Measurements from ENCODE around the gene STK17A.
A peak's percentile ranks its signal among the peaks of the same experiment; 100 is the strongest.

Gene STK17A

DNA sequence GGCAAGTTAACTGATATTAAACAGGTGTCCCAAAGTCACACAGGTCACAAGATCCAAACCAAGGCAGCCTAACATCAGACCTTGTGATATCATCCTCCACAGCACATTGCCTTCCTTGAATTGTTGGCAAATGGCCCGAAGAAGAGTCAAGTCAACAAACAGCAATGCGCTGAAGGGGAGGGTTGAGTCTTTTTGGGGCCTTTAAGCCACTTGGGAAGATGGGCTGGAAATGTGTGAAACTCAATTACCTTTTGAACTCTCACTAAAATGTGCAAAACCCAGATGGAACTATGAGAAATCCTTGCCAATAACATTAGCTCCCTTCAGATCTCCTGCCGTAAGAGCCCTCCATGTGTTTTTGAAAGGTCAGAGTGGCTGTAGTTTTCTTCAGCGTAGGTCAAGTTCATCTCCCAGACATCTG is 47.9 kb upstream of the STK17A start (continued):
- TF ChIP-seq, protein P1, sequence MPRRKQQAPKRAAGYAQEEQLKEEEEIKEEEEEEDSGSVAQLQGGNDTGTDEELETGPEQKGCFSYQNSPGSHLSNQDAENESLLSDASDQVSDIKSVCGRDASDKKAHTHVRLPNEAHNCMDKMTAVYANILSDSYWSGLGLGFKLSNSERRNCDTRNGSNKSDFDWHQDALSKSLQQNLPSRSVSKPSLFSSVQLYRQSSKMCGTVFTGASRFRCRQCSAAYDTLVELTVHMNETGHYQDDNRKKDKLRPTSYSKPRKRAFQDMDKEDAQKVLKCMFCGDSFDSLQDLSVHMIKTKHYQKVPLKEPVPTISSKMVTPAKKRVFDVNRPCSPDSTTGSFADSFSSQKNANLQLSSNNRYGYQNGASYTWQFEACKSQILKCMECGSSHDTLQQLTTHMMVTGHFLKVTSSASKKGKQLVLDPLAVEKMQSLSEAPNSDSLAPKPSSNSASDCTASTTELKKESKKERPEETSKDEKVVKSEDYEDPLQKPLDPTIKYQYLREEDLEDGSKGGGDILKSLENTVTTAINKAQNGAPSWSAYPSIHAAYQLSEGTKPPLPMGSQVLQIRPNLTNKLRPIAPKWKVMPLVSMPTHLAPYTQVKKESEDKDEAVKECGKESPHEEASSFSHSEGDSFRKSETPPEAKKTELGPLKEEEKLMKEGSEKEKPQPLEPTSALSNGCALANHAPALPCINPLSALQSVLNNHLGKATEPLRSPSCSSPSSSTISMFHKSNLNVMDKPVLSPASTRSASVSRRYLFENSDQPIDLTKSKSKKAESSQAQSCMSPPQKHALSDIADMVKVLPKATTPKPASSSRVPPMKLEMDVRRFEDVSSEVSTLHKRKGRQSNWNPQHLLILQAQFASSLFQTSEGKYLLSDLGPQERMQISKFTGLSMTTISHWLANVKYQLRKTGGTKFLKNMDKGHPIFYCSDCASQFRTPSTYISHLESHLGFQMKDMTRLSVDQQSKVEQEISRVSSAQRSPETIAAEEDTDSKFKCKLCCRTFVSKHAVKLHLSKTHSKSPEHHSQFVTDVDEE (CRISPR knock-in tag; IDR thresholded peaks at IDR 0.05), result no peak
- TF ChIP-seq ZFP3 (CRISPR knock-in tag; IDR thresholded peaks at IDR 0.05), result no peak
- no peak for TF ChIP-seq GLIS3 (CRISPR knock-in tag; IDR thresholded peaks at IDR 0.05)

DNA sequence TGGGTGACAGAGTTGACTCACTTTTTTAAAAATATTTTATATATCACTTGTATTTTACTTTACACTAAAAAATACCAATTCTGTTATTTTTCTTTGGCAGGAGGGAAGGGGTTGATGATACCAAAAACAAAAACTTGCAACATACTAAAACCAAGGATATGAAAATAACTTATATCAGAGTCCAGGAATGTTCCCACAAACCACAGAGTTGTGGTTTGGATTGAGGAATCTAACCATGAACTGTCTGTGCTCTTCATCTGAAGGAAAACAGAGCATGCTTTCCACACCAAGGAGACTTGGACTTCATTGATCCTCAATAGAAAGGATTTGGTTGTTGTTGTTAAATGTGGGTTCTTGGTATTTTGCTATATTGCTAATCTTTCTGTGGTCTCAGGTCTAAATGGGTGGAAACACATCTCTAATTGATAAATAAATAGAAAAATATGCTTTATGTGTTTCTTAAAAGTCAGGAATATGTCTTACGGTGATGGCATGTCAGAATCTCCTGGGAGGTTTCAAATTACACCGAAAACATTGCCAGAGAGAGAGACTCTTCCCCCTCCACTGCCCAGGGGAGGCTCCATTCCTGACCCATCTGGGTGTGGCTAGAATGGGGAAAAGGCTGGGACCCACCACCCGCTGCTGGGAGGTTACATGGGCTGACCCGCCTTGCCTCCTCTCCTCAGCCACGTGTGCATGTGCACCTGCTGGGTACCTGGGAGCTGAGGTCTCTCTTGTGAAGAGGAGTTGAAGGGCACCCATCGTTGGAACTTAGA is 46.9 kb upstream of the STK17A start:
- no peak for TF ChIP-seq OSR1 (CRISPR knock-in tag; IDR thresholded peaks at IDR 0.05)
- TF ChIP-seq ZNF70 (CRISPR knock-in tag; IDR thresholded peaks at IDR 0.05), result no peak
- no peak for TF ChIP-seq SNAI2 (CRISPR knock-in tag; IDR thresholded peaks at IDR 0.05)
- no peak for TF ChIP-seq ESRRG (CRISPR knock-in tag; IDR thresholded peaks at IDR 0.05)
- no peak for TF ChIP-seq RARB (CRISPR knock-in tag; IDR thresholded peaks at IDR 0.05)
- TF ChIP-seq BACH2 (CRISPR knock-in tag; IDR thresholded peaks at IDR 0.05; ENCODE audit: borderline replicate concordance), result no peak
- TF ChIP-seq GLIS3 (CRISPR knock-in tag; IDR thresholded peaks at IDR 0.05), result no peak
- TF ChIP-seq ARNTL (CRISPR knock-in tag; IDR thresholded peaks at IDR 0.05; ENCODE audit: borderline replicate concordance, low read depth), result no peak
- peak; percentile 29; the same call in 1 of the 2 replicates for TF ChIP-seq TOX (CRISPR knock-in tag; IDR thresholded peaks at IDR 0.05; ENCODE audit: borderline replicate concordance)
- no peak for TF ChIP-seq ZFP30 (CRISPR knock-in tag; IDR thresholded peaks at IDR 0.05)
- peak; percentile 31; the same call in 1 of the 2 replicates for TF ChIP-seq ISL1 (CRISPR knock-in tag; IDR thresholded peaks at IDR 0.05)
- peak; percentile 85 for ATAC-seq

DNA sequence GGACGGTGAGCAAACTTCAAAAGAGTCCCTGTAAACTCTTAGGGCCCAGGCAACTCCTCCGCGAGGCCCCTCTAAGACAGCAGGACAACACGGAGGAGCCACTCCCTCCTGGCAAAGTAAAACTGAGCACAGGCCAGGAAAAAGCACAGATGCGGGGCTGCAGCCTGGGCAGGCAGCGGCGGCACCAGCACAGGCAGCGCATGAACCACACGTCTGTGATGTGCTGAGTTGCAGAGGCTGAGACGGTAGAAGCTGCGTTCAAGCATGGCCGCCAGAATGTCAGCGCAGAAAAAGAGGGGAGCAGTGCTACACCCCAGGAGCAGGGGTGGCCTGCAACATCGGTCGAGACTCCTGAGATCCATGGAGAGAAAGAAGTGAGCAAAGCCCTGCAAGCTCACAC is 46.1 kb upstream of the STK17A start:
- ATAC-seq, result no peak
- TF ChIP-seq ZNF8 (CRISPR knock-in tag; IDR thresholded peaks at IDR 0.05), result no peak
- no peak for TF ChIP-seq PPARA (CRISPR knock-in tag; IDR thresholded peaks at IDR 0.05; ENCODE audit: borderline replicate concordance)
- TF ChIP-seq TOX (CRISPR knock-in tag; IDR thresholded peaks at IDR 0.05; ENCODE audit: borderline replicate concordance), result no peak
- TF ChIP-seq, protein P2, sequence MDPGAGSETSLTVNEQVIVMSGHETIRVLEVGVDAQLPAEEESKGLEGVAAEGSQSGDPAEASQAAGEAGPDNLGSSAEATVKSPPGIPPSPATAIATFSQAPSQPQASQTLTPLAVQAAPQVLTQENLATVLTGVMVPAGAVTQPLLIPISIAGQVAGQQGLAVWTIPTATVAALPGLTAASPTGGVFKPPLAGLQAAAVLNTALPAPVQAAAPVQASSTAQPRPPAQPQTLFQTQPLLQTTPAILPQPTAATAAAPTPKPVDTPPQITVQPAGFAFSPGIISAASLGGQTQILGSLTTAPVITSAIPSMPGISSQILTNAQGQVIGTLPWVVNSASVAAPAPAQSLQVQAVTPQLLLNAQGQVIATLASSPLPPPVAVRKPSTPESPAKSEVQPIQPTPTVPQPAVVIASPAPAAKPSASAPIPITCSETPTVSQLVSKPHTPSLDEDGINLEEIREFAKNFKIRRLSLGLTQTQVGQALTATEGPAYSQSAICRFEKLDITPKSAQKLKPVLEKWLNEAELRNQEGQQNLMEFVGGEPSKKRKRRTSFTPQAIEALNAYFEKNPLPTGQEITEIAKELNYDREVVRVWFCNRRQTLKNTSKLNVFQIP (CRISPR knock-in tag; IDR thresholded peaks at IDR 0.05; ENCODE audit: borderline replicate concordance, low read depth), result no peak
- TF ChIP-seq OSR1 (CRISPR knock-in tag; IDR thresholded peaks at IDR 0.05), result no peak
- TF ChIP-seq, protein P3, sequence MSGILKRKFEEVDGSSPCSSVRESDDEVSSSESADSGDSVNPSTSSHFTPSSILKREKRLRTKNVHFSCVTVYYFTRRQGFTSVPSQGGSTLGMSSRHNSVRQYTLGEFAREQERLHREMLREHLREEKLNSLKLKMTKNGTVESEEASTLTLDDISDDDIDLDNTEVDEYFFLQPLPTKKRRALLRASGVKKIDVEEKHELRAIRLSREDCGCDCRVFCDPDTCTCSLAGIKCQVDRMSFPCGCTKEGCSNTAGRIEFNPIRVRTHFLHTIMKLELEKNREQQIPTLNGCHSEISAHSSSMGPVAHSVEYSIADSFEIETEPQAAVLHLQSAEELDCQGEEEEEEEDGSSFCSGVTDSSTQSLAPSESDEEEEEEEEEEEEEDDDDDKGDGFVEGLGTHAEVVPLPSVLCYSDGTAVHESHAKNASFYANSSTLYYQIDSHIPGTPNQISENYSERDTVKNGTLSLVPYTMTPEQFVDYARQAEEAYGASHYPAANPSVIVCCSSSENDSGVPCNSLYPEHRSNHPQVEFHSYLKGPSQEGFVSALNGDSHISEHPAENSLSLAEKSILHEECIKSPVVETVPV (CRISPR knock-in tag; IDR thresholded peaks at IDR 0.05), result no peak
- TF ChIP-seq SNAI2 (CRISPR knock-in tag; IDR thresholded peaks at IDR 0.05), result no peak
- no peak for TF ChIP-seq RARB (CRISPR knock-in tag; IDR thresholded peaks at IDR 0.05)
- TF ChIP-seq ISL1 (CRISPR knock-in tag; IDR thresholded peaks at IDR 0.05), result no peak
- TF ChIP-seq, protein P4, sequence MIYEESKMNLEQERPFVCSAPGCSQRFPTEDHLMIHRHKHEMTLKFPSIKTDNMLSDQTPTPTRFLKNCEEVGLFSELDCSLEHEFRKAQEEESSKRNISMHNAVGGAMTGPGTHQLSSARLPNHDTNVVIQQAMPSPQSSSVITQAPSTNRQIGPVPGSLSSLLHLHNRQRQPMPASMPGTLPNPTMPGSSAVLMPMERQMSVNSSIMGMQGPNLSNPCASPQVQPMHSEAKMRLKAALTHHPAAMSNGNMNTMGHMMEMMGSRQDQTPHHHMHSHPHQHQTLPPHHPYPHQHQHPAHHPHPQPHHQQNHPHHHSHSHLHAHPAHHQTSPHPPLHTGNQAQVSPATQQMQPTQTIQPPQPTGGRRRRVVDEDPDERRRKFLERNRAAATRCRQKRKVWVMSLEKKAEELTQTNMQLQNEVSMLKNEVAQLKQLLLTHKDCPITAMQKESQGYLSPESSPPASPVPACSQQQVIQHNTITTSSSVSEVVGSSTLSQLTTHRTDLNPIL (CRISPR knock-in tag; IDR thresholded peaks at IDR 0.05; ENCODE audit: low read depth), result no peak
- TF ChIP-seq ESRRG (CRISPR knock-in tag; IDR thresholded peaks at IDR 0.05), result no peak
- TF ChIP-seq, protein P1 (CRISPR knock-in tag; IDR thresholded peaks at IDR 0.05), result no peak
- no peak for TF ChIP-seq ZFP3 (CRISPR knock-in tag; IDR thresholded peaks at IDR 0.05)
- no peak for TF ChIP-seq ZNF70 (CRISPR knock-in tag; IDR thresholded peaks at IDR 0.05)
- no peak for TF ChIP-seq GLIS3 (CRISPR knock-in tag; IDR thresholded peaks at IDR 0.05)
- no peak for TF ChIP-seq ZC3H10 (CRISPR knock-in tag; IDR thresholded peaks at IDR 0.05)
- TF ChIP-seq ARNTL (CRISPR knock-in tag; IDR thresholded peaks at IDR 0.05; ENCODE audit: borderline replicate concordance, low read depth), result no peak
- TF ChIP-seq, protein P5, sequence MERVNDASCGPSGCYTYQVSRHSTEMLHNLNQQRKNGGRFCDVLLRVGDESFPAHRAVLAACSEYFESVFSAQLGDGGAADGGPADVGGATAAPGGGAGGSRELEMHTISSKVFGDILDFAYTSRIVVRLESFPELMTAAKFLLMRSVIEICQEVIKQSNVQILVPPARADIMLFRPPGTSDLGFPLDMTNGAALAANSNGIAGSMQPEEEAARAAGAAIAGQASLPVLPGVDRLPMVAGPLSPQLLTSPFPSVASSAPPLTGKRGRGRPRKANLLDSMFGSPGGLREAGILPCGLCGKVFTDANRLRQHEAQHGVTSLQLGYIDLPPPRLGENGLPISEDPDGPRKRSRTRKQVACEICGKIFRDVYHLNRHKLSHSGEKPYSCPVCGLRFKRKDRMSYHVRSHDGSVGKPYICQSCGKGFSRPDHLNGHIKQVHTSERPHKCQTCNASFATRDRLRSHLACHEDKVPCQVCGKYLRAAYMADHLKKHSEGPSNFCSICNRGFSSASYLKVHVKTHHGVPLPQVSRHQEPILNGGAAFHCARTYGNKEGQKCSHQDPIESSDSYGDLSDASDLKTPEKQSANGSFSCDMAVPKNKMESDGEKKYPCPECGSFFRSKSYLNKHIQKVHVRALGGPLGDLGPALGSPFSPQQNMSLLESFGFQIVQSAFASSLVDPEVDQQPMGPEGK (CRISPR knock-in tag; IDR thresholded peaks at IDR 0.05; ENCODE audit: borderline replicate concordance), result no peak
- no peak for TF ChIP-seq ZFP30 (CRISPR knock-in tag; IDR thresholded peaks at IDR 0.05)

All from SK-N-SH treated with all-trans-retinoic acid at 6 μM for 48 hours (cell line).